GM12892 (cell line): ENCODE data around the gene SYT13.

Source experiments
- POLR2A ChIP-seq: IDR thresholded peaks from 2 replicates; pipeline ENCODE4 v1.6.1; 2011; ENCODE audit warnings: low read depth, low read length, control low read depth
- POLR2AphosphoS5 ChIP-seq: IDR thresholded peaks from 2 replicates; pipeline ENCODE4 v1.6.1; 2011; ENCODE audit warnings: low read depth, low read length, control low read depth

DNA sequence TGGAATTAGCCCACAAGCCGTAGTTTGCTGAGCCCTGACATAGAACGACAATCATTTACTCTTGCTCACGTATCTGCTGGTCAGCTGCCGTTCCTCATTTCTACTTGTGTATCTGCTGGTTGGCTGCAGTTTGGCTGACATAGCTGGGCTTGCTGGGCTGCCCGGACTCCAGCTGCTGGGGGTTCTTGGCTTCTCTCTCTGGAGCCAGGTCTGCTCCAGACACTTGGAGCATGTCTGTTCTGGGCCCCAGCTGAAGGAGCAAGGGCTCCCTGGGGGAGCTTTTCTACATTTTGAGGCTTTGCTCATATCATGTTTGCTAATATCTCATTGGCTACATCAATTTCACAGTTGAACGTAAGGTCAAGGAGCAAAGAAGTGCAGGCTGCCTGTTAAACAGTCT lies 92.4 kb downstream of the SYT13 start:
- TF ChIP-seq POLR2A, result no peak
- TF ChIP-seq POLR2AphosphoS5, result no peak
